Muscle of arm (tissue), 12 donors: Measurements from ENCODE around the gene GATAD2B. TPM values are rescaled to one million over a fixed set of nuclear protein-coding genes. Genes with fewer than 3 reads are reported as not detected.
"Not testable (repeated sequence)": the region's sequence is repeated elsewhere in the genome, so short reads cannot be mapped to it uniquely, and the experiment has no call there.

Experiments
- DNase-seq: peaks from one replicate; pipeline ENCODE4 v3.0.0-alpha.2; 2013
- polyA plus RNA-seq, 12 donors: library from polyadenylated mRNA; unstranded; fragments of 120-200 nt; gene quantifications; one replicate each; pipeline ENCODE4 v1.2.1, GENCODE V29; 2013; ENCODE audit not compliant: insufficient read length in 12 of 12

Gene GATAD2B
- polyA plus RNA-seq, 12 donors = 14.4 to 39.5 (median 18.5) TPM; not detected in 1

DNA sequence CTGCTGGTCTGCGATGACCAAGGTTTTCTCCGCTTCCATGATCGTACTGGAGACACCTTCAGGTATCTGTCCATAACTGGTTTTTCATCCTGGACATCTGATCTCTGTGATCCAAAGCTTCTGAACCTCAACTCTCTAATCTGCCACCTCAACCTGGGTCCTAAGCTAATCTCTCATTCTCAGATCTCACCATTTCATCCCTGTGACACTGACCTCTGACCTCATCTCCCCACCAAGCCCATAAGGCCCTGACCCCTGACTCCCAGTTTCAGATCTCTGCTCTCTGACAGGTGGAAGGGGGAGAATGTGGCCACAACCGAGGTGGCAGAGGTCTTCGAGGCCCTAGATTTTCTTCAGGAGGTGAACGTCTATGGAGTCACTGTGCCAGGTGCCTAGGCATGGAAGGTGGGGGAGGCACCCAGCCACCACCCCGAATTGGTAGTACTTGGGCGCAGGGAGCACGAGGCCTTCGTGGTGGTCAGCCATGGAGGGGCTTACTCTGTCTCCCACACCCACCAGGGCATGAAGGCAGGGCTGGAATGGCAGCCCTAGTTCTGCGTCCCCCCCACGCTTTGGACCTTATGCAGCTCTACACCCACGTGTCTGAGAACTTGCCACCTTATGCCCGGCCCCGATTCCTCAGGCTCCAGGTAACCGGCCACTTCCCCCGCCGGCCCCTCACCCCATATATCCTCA lies 143.8 kb downstream of the GATAD2B start:
- DNase-seq = no peak

DNA sequence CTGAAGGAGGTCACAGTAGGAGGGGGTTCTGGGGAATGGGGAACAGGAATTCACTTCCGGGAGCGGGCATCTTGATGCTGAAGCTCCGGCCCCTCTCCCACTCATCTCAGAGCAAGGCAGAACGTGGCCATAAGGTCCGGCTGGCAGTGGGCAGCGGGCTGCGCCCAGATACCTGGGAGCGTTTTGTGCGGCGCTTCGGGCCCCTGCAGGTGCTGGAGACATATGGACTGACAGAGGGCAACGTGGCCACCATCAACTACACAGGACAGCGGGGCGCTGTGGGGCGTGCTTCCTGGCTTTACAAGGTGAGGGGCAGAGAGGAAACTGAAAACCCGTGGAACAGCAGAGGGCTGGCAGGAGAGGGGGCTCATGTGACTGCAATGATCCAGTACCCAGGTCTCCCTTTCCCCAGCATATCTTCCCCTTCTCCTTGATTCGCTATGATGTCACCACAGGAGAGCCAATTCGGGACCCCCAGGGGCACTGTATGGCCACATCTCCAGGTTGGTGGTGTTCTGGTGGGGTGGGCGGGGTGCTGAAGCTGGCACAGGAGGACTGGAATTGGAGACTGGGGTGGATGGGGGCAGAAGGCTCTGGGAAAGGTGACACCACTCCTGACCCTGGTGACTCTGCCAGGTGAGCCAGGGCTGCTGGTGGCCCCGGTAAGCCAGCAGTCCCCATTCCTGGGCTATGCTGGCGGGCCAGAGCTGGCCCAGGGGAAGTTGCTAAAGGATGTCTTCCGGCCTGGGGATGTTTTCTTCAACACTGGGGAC lies 144.5 kb downstream of the GATAD2B start:
- DNase-seq = no peak

DNA sequence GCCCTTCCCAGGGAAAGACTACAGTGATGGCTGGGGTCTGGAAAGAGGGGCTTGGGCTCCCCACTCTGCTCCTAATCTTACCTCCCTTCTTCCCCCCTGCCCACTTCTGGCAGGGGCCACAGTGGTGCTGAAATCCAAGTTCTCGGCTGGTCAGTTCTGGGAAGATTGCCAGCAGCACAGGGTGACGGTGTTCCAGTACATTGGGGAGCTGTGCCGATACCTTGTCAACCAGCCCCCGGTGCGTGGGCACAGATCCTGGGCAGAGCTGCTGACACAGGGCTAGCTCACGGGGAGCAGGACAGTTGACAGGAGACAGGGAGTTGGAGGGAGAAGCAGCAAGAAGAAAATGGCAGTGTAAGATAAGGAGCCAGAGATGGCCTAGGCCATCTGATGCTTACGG lies 145.1 kb downstream of the GATAD2B start:
- no peak for DNase-seq

DNA sequence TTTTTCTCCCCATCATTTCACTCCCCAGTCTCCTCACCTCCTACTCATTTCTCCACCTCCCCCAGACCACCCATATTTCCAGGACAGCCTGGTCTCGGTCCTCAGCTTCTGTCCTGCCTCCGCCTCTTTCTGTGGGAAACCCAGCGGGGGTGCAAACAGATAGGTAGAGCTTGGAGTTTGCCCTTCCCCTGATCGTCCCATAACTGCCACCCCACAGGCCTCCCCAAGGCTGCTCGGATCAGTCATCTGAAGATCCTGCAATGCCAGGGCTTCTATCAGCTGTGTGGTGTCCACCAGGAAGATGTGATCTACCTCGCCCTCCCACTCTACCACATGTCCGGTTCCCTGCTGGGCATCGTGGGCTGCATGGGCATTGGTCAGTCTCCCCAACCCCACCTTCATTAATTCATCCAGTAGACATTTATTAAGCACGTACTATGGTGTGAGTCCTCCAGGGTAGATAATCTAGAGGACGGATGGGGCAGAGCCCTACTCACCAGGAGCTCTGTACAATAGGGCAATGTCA lies 145.9 kb downstream of the GATAD2B start:
- DNase-seq = no peak

DNA sequence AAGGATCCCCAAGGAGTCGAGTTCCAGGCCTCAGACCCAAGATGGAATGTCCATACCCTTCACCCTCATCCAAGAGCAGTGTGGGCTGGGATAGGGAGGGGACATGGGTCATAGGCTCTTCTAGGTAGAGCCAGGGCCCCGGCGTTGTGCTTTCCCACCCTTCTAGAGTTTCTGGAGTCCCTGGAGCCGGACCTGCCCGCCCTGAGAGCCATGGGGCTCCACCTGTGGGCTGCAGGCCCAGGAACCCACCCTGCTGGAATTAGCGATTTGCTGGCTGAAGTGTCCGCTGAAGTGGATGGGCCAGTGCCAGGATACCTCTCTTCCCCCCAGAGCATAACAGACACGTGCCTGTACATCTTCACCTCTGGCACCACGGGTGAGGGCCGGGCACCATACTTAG lies 146.4 kb downstream of the GATAD2B start:
- DNase-seq = no peak

DNA sequence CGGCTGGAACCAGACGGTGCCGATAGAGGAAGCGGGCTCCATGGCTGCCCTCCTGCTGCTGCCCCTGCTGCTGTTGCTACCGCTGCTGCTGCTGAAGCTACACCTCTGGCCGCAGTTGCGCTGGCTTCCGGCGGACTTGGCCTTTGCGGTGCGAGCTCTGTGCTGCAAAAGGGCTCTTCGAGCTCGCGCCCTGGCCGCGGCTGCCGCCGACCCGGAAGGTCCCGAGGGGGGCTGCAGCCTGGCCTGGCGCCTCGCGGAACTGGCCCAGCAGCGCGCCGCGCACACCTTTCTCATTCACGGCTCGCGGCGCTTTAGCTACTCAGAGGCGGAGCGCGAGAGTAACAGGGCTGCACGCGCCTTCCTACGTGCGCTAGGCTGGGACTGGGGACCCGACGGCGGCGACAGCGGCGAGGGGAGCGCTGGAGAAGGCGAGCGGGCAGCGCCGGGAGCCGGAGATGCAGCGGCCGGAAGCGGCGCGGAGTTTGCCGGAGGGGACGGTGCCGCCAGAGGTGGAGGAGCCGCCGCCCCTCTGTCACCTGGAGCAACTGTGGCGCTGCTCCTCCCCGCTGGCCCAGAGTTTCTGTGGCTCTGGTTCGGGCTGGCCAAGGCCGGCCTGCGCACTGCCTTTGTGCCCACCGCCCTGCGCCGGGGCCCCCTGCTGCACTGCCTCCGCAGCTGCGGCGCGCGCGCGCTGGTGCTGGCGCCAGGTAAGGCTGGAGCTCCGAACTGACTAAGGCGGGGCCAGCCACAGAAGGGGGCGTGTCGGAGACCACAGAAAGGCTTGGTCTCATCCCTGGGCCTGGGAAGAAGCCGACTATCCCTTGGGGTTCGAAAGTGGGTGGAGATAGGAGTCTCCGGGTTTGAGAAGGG lies 147.1 kb downstream of the GATAD2B start:
- peak; percentile 57 for DNase-seq

DNA sequence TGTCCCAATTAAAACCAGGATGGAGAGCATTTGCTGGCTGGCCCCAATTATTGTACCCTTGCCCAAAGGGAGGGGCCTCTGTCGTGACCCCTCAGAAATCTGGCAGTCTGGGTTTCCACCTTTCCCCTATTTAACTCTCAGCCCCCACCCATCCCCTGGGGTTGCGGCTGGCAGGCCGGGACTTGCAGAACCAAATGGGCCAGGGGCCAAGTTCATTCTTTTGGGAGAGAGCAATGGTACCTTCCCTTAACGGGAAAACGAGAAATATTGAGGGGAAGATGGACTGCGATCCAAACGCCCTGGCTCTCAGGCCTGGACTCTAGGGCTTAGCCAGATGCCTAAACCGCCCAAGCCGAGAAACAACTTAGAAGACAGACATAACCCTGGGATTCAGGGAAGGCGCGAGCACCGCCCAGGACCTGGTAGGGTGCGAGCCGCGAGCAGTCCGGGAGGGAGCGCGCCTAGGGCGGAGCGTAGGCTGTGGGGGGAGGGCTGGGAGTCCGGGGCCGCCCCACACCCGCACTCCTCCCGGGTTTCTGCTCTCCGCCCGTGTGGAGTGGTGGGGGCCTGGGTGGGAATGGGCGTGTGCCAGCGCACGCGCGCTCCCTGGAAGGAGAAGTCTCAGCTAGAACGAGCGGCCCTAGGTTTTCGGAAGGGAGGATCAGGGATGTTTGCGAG lies 147.9 kb downstream of the GATAD2B start, which contains the start of gene SLC27A3:
Gene SLC27A3 (plus strand): TSS at position 628 of the 678 bp plus-strand sequence. CDS start 91 bp downstream, outside the sequence.
- peak; percentile 86 for DNase-seq

DNA sequence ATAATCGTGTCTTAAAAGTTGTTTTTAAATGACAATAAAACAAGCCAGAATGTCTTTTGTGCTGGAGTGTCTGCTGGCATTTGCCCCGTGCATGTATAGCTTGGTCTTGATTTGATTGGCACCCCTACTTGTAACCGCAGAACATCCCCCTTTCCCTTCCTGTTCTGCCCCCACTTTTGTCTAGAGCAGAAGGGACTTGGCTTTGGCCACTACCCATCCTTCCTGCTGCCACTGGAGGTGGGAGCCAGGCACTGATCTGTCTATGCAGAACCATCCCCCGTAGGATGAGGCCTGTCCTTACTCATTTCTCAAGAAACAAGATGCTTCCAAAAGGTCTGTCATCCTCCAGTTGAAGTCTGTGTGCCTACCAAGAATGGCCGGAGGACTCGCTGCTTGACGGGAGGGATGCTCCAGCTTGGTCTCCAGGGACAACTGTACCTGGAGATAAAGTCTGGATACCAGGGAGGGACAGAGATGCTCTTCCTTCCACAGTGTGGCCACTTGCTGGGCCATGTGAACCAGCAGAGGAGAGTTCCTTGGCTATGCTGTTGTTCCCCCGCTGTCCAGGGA lies 148.7 kb downstream of the GATAD2B start:
- no peak for DNase-seq

DNA sequence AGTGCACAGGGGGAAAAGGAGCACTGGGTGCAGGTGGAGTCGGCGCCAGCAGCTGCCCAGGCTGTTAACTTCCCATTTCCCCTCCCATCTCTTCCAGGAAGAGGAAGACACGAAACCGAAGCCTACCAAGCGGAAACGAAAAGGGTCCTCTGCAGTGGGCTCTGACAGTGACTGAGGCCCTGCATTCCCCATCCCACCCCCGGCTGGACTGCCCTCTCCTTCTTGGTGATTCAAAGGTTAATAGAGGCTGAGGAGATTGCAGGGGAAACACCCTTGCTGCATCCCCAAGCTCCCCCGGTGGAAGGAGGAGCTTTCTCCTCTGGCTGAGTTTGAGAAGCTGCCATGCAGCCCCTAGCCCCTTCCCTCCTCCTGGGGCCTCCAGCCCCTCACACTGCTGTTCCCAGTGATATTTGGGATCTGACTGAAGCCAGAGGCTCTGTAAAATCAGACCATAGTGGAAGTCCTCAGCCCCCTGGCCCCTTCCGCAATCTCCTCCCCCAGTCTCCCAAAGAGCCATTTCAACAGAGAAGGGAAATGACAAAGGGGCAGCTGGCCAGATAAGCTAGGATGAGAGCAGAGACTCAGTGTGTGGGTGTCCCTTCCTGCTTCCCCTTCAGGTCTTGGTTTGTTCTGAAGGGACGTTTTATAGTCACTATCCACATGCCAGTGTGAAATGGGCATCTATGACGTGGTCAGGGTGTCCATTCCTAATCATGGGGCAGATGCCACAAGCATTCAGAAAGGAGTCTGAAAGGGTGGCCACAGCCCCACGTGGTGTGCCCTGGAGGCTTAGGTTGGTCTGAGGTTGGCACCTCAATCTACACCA lies 149.5 kb downstream of the GATAD2B start:
- DNase-seq = no peak

DNA sequence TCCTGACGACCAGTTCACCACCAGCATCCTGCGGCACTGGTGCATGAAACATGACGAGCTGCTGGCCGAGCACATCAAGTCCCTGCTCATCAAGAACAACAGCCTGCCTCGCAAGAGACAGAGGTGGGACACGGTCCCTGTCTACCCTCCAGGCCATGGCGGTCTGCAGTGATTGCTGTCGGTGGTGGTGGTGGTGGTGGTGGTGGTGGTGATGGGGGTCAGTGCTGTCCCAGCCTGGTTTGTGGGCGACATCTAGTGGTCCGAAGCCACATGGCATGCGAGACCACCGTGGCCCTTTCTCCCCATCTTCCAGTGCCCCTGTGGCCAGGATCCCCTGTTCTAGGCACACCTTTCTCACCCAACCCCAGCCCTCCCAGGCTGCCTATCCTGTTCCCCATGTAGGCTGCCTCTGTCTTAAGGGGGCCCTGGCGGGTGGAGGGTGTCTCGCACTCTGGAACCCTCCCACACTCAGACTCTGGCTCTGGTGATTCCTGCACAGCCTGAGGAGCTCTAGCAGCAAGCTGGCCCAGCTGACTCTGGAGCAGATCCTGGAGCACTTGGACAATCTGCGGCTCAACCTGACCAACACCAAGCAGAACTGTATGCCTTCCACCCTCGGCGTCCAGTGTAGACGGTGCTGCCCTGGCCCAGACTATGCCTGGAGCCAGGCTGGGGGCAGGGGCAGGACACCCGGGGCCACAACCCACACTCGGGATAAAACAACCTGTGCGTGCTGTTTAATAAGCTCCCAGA lies 150.8 kb downstream of the GATAD2B start:
- DNase-seq = no peak

DNA sequence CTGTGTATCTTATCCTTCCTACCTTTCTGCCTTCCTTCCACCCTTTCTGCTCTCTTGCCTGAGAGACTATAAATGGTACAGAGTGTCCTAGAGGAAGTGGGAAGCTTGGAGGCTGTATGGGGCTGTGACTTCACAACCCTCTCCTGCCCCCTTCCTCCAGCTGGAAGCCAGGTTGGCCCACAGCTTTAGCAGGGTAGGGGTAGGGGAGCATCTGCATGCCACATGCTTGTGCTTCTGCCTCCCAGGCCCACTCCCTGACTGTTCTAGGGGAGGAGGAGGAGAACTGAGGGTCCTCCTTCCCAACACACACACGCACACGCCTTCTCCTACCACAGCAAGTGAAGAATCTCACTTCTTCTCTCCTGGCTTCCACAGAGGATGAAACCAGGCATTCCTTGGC lies 151.5 kb downstream of the GATAD2B start:
- no peak for DNase-seq

DNA sequence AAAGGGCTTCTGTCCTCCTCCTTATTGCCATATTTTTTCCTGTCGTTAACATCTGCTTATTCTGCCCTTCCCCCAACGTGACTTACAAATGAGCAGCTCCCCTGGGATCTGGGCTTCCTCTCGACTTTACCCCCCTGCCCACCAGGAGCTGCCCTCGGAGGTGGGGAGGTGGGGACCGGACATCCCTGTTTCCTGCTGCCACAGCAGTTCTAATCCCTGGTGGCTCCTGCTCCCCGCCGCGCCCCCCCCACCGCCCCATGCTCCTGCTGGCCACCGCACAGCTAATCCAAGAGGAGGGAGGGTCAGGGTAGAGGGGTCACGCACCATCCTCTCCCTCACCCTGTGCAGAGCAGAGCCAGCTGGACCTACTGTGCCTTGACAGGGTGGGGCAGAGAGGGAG lies 152.0 kb downstream of the GATAD2B start:
- no peak for DNase-seq

DNA sequence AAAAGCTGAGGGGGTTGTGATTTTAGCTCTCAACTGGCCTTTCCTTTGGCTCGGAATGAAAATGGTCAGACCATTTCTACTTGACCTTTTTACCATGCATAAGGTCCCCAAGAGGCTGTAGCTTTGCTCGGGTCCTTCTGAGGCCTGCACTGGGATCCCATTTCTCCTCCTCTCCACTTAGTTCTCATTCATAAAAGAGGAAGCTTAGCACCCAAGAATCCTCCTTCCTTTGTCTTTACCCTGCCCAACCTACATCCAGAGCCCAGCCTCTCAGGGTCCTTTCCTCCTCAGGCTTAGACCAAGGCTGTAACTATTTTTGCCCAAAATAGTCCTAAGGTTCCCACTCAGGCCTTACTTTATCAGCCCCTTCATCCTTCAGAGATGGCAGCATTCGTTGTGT lies 153.6 kb downstream of the GATAD2B start:
- DNase-seq = no peak

DNA sequence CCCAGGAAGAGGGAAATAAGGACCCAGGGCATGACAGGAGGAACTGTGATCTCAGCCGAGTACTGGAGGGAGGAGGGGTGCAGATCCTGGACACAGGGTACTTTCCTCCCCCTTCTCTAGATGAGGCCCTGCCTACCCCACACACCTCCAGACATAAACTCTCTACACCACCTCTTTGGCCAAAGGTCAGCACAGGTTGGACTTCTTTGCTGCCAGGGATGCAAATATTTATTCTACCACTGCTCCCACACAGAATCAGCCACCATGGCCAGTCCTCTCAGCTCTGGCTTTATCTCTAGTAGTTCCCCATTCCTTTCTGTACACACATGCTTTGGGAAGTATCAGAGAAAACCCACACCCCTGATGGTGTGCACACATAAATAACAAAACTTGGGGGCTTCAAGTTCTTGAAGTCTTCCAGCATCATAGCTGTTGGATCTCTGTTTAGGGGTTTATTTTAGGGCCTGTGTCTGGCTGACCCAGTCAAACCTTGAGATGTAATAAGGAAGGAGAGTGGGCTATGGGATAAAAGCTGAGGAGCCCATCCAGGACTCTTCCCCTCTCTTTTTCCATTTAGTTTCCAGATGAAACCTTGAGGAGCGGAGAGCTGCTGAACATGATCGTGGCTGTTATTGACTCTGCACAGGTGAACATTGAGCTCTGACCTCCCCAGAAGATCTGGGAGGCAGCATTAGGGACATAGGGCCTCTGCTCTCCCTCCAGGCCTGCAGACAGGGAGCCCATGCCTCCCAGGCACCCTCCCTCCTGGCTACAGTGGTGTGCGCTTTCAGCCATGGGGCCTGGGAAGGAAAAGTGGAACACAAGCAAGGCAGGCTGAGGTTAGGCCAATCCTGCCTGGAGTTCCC lies 154.2 kb downstream of the GATAD2B start:
- DNase-seq = no peak

DNA sequence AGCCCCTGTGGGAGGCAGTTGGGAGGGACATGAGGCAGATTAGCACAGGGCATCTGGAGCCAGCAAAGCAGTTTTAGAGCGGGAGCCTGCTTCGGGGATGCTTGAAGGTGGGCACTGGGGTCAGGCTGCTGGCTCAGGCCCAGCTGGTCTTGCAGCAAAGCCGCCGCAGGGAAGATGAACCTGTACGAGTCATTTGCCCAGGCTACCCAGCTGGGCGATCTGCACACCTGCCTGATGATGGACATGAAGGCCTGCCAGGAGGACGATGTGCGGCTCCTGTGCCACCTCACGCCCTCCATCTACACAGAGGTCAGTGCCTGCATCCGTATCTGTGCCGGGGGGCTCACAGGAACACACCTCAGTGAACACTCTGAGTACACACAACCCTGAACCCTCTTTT lies 155.3 kb downstream of the GATAD2B start:
- DNase-seq = no peak

DNA sequence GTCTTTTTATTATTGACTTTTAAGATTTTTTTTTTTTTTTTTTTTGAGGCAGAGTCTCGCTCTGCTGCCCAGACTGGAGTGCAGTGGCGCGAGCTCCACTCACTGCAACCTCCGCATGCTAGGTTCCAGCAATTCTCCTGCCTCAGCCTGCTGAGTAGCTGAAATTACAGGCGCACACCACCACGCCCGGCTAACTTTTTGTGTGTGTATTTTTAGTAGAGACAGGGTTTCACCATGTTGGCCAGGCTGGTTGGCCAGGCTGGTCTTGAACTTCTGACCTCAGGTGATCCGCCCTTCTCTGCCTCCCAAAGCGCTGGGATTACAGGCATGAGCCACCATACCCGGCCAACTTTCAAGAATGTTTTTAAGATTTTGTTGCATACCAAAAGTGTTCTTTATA lies 156.1 kb downstream of the GATAD2B start:
- not testable (repeated sequence) for DNase-seq

DNA sequence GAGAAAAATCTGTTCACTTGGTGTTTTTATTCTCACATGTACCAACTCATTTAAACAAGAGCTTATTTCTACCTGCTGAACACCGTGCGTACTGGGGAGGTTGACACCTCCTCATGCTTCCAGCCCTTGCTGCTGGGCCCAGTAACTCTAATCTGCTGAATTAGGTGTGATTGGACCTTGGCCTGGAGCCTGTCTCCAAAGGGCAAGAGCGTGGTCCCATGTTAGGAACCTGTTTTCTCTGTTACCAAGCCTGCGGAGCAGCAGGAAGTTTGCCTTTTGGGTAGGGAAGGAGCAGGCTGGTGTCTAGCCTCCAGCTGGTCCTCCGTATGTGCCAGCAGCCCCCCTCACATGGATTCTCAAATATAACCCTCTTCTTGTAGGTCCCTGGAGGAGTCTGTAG lies 158.5 kb downstream of the GATAD2B start:
- DNase-seq = no peak
